ENCODE measurements around the gene SMAD3.

DNA sequence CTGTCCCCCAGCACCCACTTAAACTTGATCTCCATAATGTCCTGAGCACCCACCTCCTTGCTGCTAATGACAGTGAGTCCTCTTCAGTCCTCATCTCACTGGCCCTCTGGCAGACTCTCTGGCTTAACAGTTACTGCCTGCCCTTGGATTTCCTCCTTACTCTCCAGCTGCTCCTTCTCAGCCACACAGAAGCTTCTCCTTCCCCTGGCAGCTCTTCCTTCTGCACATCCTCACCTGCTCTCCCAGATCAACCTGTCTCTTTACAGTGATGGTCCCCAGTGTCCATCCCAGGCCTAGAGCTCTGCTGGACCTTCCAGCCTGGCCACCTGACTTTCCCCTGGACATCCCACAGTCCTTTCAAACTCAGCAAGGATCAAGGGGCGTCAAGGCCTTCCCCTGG, 47.4 kb upstream of the SMAD3 start:
- TF ChIP-seq, protein P1, sequence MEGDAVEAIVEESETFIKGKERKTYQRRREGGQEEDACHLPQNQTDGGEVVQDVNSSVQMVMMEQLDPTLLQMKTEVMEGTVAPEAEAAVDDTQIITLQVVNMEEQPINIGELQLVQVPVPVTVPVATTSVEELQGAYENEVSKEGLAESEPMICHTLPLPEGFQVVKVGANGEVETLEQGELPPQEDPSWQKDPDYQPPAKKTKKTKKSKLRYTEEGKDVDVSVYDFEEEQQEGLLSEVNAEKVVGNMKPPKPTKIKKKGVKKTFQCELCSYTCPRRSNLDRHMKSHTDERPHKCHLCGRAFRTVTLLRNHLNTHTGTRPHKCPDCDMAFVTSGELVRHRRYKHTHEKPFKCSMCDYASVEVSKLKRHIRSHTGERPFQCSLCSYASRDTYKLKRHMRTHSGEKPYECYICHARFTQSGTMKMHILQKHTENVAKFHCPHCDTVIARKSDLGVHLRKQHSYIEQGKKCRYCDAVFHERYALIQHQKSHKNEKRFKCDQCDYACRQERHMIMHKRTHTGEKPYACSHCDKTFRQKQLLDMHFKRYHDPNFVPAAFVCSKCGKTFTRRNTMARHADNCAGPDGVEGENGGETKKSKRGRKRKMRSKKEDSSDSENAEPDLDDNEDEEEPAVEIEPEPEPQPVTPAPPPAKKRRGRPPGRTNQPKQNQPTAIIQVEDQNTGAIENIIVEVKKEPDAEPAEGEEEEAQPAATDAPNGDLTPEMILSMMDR (IDR thresholded peaks at IDR 0.05) = no peak
- TF ChIP-seq EZH2 (IDR thresholded peaks at IDR 0.05; ENCODE audit: borderline replicate concordance, insufficient read depth, low read depth, low read length, poor library complexity, severe bottlenecking) = no peak
